Ishikawa (cell line): ENCODE data around the gene SAV1.

Source experiments
- EGR1 ChIP-seq: IDR thresholded peaks from 2 replicates; pipeline ENCODE4 v1.6.1; 2012
- MAX ChIP-seq: IDR thresholded peaks from 2 replicates; pipeline ENCODE4 v1.6.1; 2012
- REST ChIP-seq: IDR thresholded peaks from 2 replicates; pipeline ENCODE4 v1.6.1; 2012; ENCODE audit warnings: low read depth, mild to moderate bottlenecking
- YY1 ChIP-seq: IDR thresholded peaks from 2 replicates; pipeline ENCODE4 v1.6.1; 2012; ENCODE audit warnings: low read depth
- ZBTB7A ChIP-seq: IDR thresholded peaks from 2 replicates; pipeline ENCODE4 v1.6.1; 2012; ENCODE audit warnings: low read depth

GRCh38 chr14:50659327-50659974 is 8.7 kb downstream of the SAV1 start:
- no peak for TF ChIP-seq YY1
- TF ChIP-seq MAX, result peak; percentile 30; the same call in 1 of the 2 replicates
- TF ChIP-seq EGR1, result no peak
- TF ChIP-seq ZBTB7A, result no peak
- no peak for TF ChIP-seq REST
